DMS153 (cell line): ENCODE measurements around the gene KRTAP12-1.
"Not testable (repeated sequence)": the region's sequence is repeated elsewhere in the genome, so short reads cannot be mapped to it uniquely, and the experiment has no call there.

Experiments
- DNase-seq: peaks from one replicate; lab custom pipeline; 2025; lab: John Stamatoyannopoulos, UW

The KRTAP12-1 gene

GRCh38 chr21:44697811-44698734 lies 16.1 kb upstream of the KRTAP12-1 start:
- no peak for DNase-seq

GRCh38 chr21:44697172-44697810 lies 15.3 kb upstream of the KRTAP12-1 start, which contains the start of gene KRTAP10-12:
TSS of gene KRTAP10-12 (plus strand) at chr21:44697172. CDS start at chr21:44697202, 30 bp downstream.
- not testable (repeated sequence) for DNase-seq

GRCh38 chr21:44696572-44696971 lies 14.6 kb upstream of the KRTAP12-1 start:
- DNase-seq: no peak

GRCh38 chr21:44695641-44696040 lies 13.7 kb upstream of the KRTAP12-1 start:
- no peak for DNase-seq

- no peak for DNase-seq
These were observed 13.2 kb upstream of the KRTAP12-1 start for GRCh38 chr21:44695184-44695583.

GRCh38 chr21:44694776-44695175 lies 12.8 kb upstream of the KRTAP12-1 start:
- no peak for DNase-seq

- DNase-seq: no peak
These were observed 11.0 kb upstream of the KRTAP12-1 start for GRCh38 chr21:44692798-44693512.

GRCh38 chr21:44691686-44692085 lies 9.7 kb upstream of the KRTAP12-1 start:
- no peak for DNase-seq

- DNase-seq: not testable (repeated sequence)
These were observed 7.8 kb upstream of the KRTAP12-1 start for GRCh38 chr21:44689740-44690139.

- no peak for DNase-seq
These were observed 5.7 kb upstream of the KRTAP12-1 start for GRCh38 chr21:44687671-44688070.

GRCh38 chr21:44686843-44687561 lies 5.0 kb upstream of the KRTAP12-1 start:
- no peak for DNase-seq

GRCh38 chr21:44686000-44686781 lies 4.2 kb upstream of the KRTAP12-1 start:
- no peak for DNase-seq

GRCh38 chr21:44685050-44685449 lies 3.1 kb upstream of the KRTAP12-1 start:
- DNase-seq: not testable (repeated sequence)

GRCh38 chr21:44684483-44684882 lies 2.5 kb upstream of the KRTAP12-1 start:
- no peak for DNase-seq

- no peak for DNase-seq
These were observed 2.1 kb upstream of the KRTAP12-1 start for GRCh38 chr21:44684077-44684476.

GRCh38 chr21:44682580-44683151 lies 703 bp upstream of the KRTAP12-1 start:
- no peak for DNase-seq

- no peak for DNase-seq
These were observed 811 bp downstream of the KRTAP12-1 start for GRCh38 chr21:44681152-44681551.

GRCh38 chr21:44677881-44678280 lies 4.1 kb downstream of the KRTAP12-1 start:
- no peak for DNase-seq

GRCh38 chr21:44671911-44672310 lies 10.1 kb downstream of the KRTAP12-1 start:
- no peak for DNase-seq

GRCh38 chr21:44670642-44671432 lies 11.1 kb downstream of the KRTAP12-1 start:
- no peak for DNase-seq
